GM19238 (cell line): ENCODE data around the gene PGS1.

Experiments used
- DNase-seq: peaks from one replicate; pipeline ENCODE4 v3.0.0; 2011; ENCODE audit warnings: low spot score; ENCODE audit not compliant: insufficient read length

Gene PGS1

DNA sequence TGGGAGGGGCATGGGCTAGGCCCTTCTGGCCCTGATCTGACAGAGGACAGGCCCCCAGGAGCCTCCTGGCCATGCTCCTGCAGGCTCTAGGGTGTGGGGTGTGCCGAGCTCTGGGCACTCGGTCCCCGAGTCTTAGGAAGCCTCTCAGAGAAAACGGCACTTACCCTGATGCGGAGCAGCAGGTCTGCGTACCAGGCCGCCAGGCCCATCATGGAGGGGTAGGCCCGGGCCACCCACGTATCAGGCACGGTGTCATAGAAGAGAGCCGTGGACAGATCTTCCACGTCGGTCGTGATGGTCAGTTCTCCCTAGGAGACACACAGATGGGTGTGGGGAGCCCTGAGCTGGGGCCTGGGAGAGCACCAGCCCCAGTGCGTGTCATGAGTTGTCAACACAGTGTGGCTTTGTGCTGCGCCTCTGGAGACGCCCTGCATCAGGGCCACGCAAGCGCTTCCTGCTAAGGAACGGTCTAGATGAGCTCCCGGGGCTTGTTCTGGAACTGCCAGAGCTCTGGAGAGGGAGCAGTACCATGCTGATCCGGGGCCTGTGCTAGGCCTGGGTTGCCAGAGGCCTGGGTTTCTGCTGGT lies 47.9 kb downstream of the PGS1 start:
- no peak for DNase-seq

DNA sequence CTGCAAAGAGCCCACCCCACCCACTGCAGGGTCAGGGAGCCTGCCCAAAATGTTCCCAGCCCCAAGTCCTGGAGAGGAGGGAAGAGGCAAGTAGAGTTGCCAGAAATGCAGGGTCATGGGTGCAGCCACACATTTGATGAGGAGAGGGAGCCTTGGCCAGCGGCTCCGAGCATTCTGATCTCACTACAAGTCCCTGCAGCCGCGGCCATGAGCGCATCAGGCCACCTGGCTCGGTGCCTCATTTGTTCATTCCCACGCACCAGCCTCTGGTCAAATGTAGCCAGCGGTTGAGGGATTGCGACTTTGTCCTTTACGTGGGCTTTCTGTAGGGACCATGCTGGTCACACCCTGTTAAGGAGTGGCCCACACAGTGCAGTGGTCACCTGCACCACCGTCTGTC lies 48.7 kb downstream of the PGS1 start:
- DNase-seq = no peak

DNA sequence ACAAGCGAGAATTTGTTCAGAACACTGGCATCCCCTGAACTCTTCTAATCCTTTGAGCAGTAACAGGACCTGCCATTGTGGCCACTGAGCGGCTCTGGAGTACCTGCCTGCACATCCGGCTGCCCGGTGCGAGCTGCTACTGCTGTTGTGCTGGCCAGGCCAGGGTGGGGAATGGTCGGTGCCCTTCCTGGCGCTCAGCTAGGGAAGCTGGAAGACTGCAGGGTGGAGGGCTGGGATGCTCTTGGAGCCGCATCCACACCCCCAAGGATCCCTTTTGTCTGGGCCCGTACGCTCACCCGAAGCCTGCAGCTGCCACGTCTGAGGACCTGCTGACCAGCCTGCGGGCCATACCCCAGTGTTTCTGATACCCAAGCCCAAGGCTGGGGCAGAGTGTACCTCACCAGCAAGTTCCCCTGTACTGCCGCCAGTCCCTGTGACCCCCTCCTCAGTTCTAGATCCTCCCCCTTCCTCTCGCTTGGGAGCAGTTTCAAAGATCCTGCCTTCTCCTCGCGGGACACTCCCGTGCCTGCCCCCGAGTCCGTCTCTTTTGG lies 49.7 kb downstream of the PGS1 start:
- no peak for DNase-seq

DNA sequence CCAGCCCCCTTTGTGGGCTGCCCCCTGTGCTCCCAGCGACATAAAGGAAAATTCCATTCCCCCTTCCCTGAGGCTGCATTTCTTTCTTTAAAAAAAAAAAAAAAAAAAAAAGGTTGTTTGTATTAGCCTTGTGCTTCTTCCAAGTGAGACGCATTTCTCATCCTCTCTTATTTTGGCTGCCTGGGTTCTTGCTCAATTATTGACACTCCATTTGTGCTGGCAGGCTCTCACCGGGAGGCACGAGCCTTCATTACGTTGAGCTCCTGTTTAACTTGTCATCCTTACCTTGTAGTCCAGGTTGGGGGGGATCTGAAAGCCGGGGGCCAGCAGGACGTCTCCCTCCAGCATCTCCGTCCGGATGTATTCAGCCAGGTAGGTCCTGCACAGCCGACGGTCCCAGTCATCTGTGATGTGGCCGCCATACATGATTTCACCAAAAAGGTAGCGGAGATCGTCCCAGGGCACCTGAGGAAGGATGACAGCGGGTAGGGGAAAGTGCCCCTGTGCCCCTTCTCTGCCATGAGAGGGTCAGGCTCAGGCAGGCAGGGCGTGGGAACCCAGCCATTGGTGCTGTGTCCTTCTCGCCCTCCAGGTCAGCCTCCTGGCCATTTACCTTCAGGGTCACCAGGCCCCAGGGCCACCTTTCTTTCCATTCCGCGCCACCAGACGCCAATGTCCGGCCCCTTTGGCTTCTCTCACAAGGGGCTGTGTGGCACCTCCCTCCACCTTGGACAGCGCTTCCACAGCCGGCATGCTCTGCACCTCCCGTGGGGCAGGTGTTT lies 50.6 kb downstream of the PGS1 start:
- DNase-seq = no peak

DNA sequence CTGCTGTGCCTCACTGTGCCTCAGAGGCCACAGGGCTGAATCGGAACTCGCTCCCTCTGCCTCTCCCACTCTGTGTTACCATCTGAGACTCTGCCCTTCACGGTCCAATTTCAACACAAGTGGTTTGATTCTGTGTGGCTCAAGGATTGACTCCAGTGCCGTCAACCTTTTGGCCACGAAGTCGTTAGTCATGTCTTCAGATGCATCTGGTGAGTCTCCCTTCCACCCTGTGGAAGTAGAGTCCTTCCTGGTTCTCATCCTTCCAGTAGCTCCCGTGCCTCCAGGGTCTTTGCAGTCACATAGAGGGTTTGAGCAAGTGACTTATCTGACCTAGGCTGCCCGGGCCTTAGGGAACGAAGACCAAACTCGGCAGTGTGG lies 51.2 kb downstream of the PGS1 start:
- DNase-seq = no peak

DNA sequence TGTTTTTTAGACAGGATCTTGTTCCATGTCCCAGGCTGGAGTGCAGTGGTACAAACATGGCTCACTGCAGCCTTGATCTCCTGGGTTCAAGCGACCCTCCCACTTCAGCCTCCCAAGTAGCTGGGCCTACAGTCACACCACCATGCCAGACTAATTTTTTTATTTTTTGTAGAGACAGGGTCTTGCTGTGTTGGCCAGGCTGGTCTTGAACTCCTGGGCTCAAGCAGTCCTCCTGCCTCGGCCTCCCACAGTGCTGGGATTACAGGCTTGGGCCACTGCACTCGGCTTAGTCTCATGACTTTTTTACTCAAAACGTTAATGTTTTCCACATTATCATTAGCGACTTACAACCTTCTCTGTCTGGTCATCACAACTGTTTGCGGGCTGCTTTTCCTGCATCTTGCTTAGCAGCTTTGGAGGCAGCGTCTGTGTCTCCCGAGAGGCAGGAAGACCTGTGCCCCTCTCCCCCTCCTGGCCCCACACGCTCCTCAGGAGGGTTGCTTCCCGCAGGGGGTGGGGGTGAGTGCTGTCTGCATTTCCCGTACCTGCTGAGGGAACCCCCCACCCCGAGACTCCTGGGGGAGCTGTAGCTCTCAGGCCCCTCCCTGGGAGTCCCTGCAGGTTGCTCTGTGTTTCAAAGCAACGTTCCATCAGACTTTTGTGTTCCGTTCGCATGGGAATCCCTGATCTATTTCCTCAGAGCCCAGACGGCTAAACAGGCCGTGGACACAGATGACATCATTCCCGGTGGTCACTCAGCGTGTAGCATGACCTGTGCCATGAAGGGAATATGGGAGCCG lies 52.6 kb downstream of the PGS1 start:
- DNase-seq = no peak

DNA sequence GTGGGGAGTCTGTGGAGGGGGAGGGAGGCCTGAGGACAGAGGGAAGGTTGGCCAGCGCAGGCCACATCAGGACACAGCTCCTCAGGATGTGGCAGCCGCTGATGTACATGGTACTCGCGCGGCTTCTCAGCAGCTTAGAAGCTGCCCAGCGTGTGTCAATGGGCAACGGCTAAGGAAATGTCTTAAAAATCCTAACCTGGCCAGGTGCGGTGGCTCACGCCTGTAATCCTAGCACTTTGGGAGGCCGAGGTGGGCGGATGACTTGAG lies 53.2 kb downstream of the PGS1 start:
- no peak for DNase-seq

DNA sequence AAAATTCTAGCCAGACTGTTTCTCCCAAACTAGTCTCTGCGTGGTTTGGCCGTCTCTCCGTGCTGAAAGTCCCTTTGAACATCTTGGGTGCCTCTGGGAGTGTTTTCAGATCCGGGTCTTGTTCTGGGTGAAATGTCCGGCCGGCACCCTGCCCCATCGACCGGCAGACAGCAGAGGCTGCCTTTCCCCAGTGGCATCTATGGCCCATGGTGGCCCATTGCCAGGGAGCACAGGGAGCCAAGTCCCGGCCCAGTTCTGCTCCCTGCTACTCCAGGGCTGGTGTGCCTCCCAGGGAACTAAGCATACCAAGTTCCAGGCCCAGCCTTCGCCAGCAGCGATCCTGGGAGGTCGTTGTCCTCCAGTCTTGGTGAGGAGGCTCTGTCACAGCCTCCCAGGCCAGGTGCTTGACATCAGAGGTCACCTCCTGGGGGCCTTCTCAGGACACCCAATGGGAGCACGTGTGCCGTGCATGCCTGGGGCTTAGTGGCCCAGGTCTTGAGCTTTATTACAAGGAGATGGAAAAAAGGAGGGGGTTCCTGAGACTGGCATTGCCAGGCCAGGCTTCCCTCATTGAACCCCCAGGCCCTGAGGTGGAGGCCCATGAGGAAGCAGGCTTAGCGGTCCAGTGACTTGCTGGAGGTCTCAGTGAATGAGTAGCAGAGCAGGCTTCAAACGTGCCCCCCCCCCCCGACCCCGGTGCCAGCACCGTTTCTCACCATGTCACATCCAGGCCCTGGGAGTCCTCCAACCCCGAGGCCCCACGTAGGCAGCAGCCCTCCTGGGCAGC lies 54.0 kb downstream of the PGS1 start:
- DNase-seq = no peak

DNA sequence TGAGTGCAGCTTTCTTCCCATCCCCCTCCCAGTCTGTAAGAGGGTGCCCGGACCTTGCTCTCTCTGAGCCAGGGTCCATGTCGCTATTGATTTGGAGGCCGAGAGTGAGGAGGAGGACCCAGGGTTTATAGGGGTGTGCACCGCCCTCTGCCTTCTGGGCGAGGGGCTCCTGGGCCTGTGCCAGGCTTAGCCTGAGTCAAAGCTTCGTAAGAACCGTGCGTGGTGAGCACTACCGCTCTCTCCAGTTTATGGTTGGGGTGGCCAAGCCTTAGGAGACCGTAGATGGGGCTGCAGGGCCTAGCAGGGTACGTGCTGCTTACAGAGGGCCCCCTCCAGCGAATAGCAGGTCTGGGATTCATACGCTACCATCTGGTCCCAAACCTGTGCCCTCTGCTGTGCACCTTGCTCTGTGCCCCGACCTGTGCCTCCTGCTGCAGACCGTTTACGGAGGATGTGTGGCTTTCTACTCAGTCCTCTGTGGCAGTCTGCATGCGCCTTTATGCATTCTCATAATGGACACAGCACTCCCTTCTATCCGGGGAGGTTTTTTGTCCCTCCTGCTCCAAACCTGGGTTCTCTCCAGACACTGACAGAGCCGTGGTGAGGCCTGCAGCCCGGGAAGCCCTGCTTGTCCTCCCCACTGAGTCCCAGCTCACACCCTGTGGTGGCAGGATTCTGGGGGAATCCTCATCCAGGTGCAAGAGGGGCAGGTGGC lies 54.7 kb downstream of the PGS1 start:
- DNase-seq = no peak

DNA sequence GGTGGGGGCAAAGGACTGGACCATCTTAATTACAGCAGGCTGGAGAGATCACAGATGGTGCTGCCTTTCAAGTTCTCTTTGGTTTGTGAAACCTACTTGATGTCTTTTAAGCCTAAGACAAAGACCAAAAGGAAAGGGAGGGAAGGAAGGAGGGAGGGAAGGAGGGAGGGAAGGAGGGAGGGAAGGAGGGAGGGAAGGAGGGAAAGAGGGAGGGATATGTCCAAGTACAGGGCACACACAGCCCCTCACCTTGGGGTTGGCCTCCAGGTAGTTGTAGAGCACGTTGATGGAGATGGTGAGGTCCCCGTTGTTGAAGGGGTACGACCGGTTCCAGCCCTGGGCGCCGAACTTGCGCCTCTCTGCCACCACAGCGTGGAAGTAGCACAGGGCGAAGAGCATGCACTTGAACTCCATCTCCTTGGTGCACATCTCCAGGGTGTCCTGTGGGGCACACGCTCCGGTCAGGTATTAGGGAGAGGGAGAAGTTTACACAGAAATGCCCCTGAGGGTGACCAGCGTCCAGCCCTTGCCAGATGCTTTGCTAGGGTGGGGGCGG lies 55.4 kb downstream of the PGS1 start:
- DNase-seq = no peak

DNA sequence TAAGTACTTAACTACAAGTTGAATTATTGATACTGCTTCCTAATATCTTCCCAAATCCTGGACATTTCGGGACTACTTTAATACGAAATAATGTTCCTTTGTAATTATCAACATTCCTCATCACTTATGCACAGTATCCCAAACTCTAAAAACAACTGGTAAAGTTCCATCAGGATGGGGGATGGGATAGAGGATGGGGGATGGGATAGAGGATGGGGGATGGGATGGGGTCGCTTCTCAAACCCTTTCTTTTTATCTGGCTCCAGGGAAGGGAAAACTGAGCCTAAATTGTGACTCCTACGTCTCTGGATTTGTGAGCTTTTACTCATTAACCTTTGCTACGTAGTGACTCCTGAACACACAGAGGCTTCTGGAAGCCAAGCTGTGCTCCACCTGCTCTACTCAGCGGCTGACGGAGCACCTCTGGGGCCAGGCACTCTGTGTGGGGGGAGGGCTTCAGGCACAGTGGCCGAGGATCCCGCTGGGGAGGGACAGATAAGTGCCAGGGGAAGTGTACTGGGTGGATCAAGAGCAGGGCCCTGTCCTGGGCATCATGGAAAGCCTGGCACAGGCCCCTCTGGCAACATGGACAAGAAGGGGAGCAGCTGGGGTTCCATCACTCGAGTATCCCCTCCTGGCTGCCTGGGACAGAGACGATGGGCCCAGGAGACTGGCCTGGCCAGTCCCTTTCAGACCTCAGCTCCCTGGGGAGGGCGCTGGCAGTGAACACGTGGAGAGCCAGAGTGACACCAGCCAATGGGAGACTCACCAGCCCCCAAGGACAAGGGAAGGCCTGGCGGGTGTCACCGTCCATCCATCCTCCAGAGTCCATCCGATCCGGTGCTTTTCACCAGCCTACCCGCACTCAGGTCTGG lies 56.2 kb downstream of the PGS1 start:
- no peak for DNase-seq

DNA sequence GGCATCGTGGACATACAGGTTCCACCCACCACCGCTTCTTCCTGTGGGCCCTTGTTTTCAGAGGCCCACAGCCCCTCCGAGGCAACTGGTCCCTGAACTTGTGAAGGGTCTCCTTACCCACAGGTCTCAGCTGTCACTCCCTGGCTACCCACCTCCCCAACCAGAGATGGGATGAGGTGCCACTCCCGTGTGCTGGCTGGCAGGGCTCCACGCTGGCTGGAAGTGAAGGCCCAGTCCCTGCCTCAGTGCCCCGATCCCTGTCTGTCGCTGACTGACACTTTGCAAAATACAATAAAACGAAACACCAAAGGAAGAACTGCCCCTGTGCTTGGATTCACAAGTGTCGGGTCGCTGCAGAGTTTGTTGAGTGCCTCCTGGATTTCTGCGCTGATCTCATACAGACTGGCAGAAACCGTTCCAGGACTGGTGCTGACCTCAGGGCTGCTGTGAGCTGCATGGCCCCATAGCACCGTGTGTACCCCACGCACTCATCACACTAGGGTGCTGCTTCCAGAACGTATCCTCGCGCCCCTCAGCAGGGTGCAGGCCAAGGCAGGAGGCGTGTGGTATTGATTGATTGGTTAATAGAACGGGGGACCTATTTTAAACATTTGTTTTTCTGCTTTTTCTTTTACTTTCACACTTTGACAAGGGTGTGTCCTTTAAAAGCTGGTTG lies 57.0 kb downstream of the PGS1 start:
- DNase-seq = no peak

DNA sequence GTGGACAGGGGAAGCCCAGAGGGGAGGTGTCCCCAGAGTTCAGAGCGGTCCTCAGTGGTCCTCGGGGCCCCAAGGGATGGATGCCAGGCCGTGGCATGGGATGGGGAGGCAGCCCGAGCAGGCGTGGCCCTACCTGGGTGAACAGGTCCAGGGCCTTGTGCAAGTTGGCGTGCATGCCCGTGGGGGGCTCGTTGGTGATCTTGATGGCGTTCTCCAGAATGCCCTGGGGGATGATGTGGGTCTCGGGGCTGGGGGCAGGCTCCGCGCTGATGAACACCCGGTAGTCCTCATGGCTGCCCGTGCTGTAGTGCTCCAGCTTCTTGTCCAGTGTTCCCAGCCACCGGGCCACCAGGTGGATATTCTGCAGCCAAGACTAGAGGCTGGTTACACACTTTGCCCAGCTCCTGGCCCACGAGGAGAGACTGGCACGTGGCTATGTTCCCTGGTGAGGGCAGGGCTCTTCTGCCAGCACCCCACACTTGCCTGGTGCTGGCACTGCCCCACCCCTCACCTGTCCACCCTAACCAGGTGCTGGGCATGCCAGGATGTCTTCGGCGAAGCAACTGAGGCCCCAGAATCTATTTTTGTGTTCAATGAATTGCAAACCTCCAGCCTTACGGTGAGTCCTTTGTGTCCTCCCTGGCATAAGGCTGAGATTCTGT lies 59.2 kb downstream of the PGS1 start:
- no peak for DNase-seq

DNA sequence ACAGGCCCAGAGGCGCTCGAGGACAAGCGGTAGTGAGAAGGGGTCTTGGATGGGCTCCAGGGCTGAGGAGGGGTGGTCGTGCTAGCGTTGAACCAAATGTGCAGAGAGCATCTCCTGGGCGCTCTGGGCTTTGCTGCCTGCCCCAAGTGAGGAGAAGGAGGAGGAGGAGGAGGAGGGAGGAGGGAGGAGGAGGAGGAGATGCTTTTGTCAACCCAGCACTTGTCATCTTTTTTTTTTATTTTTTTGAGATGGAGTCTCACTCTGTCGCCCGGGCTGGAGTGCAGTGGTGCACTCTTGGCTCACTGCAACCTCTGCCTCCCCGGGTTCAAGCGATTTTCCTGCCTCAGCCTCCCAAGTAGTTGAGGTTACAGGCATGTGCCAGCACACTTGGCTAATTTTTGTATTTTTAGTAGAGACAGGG lies 59.8 kb downstream of the PGS1 start:
- no peak for DNase-seq

DNA sequence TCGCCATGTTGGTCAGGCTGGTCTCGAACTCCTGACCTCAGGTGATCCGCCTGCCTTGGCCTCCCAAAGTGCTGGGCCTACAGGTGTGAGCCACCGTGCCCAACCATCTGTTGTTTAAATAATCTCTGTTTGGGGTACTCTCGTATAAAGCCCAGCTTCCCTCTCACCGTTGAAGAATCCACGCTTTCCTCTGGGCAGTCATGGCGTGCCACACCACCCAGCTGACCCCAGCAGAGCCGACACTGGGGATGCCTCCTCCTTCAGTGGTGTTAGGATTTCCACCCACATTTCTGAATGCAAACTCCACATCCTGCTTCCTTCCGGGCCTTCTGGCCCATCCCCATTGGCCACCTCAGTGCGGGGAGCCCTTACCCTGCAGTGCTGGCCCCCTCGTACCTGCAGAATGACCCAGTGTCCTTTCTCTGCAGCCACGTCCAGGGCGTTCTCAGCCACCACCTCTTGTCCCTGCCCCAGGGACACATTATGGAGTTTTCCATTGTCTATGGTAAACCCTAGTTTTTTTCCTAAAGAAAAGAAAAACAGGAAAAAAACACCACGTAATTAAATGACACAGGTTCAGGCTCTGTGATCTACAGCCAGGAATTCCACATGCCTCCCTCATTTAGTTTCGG lies 60.4 kb downstream of the PGS1 start:
- no peak for DNase-seq

DNA sequence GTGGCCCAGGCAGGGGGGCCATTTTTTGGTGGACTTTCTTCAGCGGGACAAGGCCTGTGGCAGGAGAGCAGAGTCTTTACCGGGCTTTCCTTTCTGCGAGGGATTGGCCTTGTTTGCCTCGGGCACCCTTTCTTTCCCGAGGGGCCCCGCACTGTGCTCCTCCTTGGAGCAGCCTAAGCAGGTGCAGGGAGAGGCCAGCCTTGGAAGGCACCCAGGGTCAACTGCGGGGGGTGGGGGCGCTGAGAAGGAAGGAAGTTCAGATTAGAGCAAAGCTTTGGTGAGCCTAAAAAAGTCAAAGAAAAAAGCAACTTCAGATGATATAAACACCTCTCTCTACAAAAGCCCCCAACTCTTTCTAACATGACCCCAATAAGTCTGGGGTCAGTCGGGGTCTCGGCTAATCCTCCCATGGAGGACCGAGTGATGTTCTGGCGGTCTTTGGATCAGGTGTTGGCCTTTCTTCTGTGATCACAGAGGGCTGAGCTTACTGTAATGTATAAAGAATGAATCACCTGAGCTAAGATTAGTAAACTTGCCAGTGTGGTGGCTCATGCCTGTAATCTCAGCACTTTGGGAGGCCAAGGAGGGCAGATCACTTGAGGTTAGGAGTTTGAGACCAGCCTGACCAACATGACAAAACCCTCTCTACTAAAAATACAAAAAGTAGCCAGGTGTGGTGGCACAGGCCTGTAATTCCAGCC lies 63.0 kb downstream of the PGS1 start:
- DNase-seq = no peak

DNA sequence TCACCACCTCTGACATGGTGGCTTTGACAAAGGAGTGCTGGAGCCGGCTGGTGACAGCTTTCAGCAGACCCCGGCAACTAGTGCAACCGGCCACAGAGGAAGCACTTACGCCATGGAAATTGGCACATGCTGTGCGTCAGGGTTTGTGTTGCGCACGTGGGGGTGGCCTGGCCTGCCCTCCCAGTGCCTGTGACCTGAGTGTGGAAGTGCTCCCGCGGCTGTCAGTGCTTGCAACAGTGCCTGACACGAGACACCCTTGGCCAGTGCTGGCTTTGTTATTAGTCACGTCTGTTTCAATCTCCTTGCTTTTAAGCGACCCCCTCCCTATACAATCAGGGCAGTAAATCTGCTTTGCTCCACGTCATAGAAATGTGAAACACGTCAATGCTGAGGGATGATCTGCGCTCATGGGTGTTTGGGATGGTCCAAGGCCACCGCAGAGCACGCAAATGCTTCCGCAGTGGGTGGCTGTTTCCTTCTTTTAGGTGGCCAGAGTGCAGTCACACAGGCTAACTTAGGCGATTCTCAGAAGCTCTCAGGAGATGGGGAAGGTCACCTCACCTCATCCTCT lies 64.3 kb downstream of the PGS1 start:
- no peak for DNase-seq
